Fibroblast of lung (primary cell): ENCODE measurements around the gene ZNHIT2.

ENCODE experiments used
- CTCF ChIP-seq, 2 donors: IDR thresholded peaks in 1 of 2; conservative IDR thresholded peaks in 1 of 2; 1 replicate in 1 of 2; 2 replicates in 1 of 2; pipeline ENCODE4 v1.5.1; 2011 to 2012; ENCODE audit warnings: low read length in 2 of 2, control low read depth in 1 of 2, inconsistent platforms in 1 of 2, low read depth in 1 of 2, mild to moderate bottlenecking in 1 of 2
- EZH2 ChIP-seq: IDR thresholded peaks from 2 replicates; pipeline ENCODE4 v1.5.1; 2012; ENCODE audit warnings: low read length, control low read depth, mild to moderate bottlenecking; ENCODE audit errors: missing control alignments

GRCh38 chr11:65086809-65087208, 30.7 kb downstream of the ZNHIT2 start:
- TF ChIP-seq CTCF (conservative IDR thresholded peaks at IDR 0.05 in 1 of 2, IDR thresholded peaks at IDR 0.05 in 1 of 2; ENCODE audit: low read depth in 1 of 2, low read length in 2 of 2): no peak
- TF ChIP-seq EZH2: no peak
